ENCODE measurements around the gene PLK2.

Gene PLK2

GRCh38 chr5:58450018-58450417 lies 9.9 kb downstream of the PLK2 start:
- DNase-seq (ENCODE audit: low spot score), result no peak

DNA sequence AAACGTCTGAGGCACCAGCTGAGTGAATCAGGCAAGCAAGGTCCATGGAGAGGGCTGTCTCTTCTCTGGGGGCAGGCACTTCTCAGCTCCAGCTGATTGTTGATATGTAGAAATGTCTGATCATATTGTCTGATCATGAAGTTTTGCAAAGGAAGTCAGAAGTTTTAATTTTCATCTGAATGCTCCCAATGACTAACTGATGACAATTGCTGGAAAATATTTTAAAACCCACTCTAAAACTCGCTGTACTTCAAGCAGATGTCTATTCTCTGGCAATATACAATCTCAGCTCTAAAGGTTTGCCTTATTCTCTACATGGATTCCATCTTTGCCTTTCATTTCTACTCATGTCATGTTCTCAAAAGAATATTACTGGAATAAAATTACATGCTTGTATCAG lies 12.7 kb downstream of the PLK2 start:
- DNase-seq (ENCODE audit: low spot score), result no peak

GRCh38 chr5:58446024-58446423 lies 13.9 kb downstream of the PLK2 start:
- DNase-seq (ENCODE audit: low spot score), result no peak

- no peak for DNase-seq (ENCODE audit: low spot score)
These were observed 15.1 kb downstream of the PLK2 start for GRCh38 chr5:58444805-58445204.

- DNase-seq (ENCODE audit: low spot score), result no peak
These were observed 18.9 kb downstream of the PLK2 start for GRCh38 chr5:58440901-58441460.

DNA sequence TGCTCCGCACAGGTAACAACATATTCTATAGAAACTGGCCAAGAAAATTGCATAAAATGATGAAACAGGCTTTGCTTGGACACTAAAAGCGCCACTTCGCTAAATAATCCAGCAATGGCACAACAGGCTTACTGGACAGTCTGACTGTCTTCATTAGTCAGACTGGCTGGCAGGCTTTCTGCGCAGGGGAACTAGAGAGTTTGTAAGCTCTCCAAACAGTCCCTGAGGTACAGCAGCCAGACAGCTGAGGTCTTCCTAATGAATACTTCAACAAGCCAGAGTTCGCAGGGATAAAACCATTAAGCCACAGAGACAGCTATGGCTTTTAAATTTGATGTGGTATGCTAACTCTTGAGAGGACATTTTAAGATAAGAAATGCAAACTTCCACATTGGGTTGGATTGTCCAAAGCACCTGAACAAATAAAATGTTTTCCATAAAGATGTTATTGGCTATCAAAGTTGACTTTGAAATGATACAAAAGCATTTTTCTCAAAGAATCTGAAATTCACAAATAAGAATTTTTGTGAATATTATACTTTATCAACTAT lies 20.7 kb downstream of the PLK2 start:
- no peak for DNase-seq (ENCODE audit: low spot score)

GRCh38 chr5:58437661-58438060 lies 22.2 kb downstream of the PLK2 start:
- DNase-seq (ENCODE audit: low spot score), result no peak

DNA sequence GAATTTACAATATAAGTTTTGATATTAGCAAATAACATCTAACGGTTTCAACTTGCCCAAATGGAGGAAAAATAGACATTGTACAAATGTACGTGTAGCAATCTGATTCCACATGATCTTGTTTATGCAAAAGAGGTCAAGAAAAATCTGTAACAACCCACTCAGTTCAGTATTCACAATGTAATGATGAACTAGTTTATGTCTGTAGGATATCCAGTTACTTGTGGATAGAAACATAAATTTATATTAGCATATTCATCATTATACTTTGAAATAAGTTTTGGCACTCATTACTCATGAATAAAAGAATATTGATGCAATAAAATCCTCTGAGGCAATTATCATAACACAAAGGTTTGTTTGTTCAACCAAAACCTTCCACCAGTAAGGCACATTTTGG lies 28.1 kb downstream of the PLK2 start:
- DNase-seq (ENCODE audit: low spot score), result no peak

- DNase-seq (ENCODE audit: low spot score), result no peak
These were observed 47.0 kb downstream of the PLK2 start for GRCh38 chr5:58412932-58413331.

DNA sequence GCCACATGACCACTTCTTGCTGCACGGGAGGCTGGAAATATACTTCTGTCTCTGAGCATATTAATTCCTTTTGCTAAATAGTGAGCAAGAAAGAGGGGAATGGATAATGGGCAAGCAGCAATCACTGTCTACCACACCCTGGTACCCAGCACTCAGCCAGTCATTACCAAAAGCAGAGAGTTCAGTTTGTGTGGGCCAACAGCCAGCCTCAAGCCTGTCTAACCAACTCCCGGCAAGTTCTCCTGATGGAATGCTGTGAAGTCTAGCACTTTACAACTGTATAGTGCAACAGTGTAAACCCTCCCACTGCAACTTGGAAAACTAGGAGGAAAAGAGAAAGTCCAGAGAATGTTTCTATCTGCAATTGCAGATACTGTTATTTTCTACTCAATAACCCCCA lies 47.8 kb downstream of the PLK2 start:
- DNase-seq (ENCODE audit: low spot score), result no peak

- no peak for DNase-seq (ENCODE audit: low spot score)
These were observed 48.5 kb downstream of the PLK2 start for GRCh38 chr5:58411372-58411771.

GRCh38 chr5:58410441-58410840 lies 49.4 kb downstream of the PLK2 start:
- DNase-seq (ENCODE audit: low spot score), result no peak

DNA sequence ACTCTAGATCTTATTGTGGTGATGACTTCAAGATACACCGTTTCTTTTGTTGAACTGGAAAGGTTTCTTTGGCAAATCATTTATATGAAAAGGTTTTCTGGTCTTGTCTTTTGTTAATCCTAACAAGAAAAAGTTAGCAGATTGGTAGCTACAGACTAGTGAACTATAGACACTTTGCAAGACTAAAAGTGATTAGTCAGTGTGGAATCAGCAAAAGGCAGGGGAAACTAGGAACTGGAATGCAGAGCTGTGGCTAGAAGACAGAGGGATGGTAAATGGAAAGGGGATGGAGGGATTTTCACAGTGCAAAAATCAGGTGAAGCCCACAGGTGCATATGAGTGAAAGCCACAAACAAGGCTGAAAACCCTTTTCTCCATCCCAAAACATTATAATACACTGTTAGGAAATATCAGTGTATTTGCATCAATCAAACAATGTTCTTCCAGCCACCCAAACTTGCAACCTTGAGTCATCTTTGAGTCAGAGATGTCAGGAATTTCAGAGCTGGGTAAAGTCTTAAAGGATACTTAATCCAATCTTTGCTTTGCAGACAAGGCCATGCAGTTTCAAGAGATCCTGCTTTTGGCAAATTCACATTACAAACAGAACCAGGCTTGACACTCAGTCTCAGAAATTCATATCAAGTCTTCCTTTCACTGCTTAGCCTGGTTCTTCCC lies 52.7 kb downstream of the PLK2 start:
- no peak for DNase-seq (ENCODE audit: low spot score)

GRCh38 chr5:58406394-58406793 lies 53.5 kb downstream of the PLK2 start:
- no peak for DNase-seq (ENCODE audit: low spot score)

DNA sequence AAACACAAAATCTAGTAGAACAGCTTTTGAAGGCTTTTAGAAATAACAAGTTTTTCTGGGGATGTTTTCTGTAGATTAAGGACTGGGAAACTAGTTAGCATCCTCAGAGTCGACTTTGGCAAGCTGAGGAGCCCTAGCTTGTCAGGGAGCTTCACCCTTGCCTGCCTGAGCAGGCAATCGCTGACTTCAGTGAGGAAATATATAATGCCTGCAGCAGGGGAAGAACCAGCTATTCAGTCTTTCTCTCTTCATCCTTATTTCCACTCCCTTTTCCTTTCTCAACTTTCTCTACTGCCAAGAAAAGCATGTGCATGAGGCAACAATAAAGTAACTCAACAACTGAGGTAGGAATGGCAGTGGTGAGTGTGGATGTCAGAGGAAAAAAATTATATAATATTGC lies 54.7 kb downstream of the PLK2 start:
- no peak for DNase-seq (ENCODE audit: low spot score)

- DNase-seq (ENCODE audit: low spot score), result no peak
These were observed 55.2 kb downstream of the PLK2 start for GRCh38 chr5:58404734-58405133.

All from CD4-positive, alpha-beta T cell treated with Interleukin-2 at 100 ng/mL for 4 hours (primary cell).